ENCODE measurements around the gene APOA5. TPM values are rescaled to one million over a fixed set of nuclear protein-coding genes. Genes with fewer than 3 reads are reported as not detected.
A peak's percentile ranks its signal among the peaks of the same experiment; 100 is the strongest.

APOA5 gene
- total and polyA plus RNA-seq, 2 of the 13 experiments (the other 11 are each of a cell fraction or from before 2014, with no cell fraction given), result 44.0 to 49.1 TPM

GRCh38 chr11:116823031-116823843 lies 31.6 kb upstream of the APOA5 start, which contains the start of gene APOA4 (continued):
- TF ChIP-seq ZZZ3 (CRISPR knock-in tag; IDR thresholded peaks at IDR 0.05; ENCODE audit: borderline replicate concordance), result 0 out of 2 replicates have a peak, but pooled peaks have one; percentile 7
- no peak for TF ChIP-seq HNRNPLL (IDR thresholded peaks at IDR 0.05; ENCODE audit: low read depth, low read length, poor library complexity, severe bottlenecking)
- TF ChIP-seq BCLAF1 (IDR thresholded peaks at IDR 0.05), result no peak
- TF ChIP-seq CREB1 (IDR thresholded peaks at IDR 0.05), result no peak
- peak; percentile 18; the same call in 1 of the 2 replicates for TF ChIP-seq CREB1 (CRISPR knock-in tag; IDR thresholded peaks at IDR 0.05)
- no peak for TF ChIP-seq ZNF17 (CRISPR knock-in tag; IDR thresholded peaks at IDR 0.05)
- TF ChIP-seq SOX13 (IDR thresholded peaks at IDR 0.05), result no peak
- TF ChIP-seq SOX13 (CRISPR knock-in tag; conservative IDR thresholded peaks at IDR 0.05 in 1 of 2, IDR thresholded peaks at IDR 0.05 in 1 of 2), result no peak
- no peak for TF ChIP-seq TFE3 (CRISPR knock-in tag; IDR thresholded peaks at IDR 0.05)
- TF ChIP-seq JUND (CRISPR knock-in tag; IDR thresholded peaks at IDR 0.05), result no peak
- 0 out of 2 replicates have a peak, but pooled peaks have one; percentile 9 for TF ChIP-seq ZNF567 (CRISPR knock-in tag; IDR thresholded peaks at IDR 0.05; ENCODE audit: borderline replicate concordance)
- TF ChIP-seq HBP1 (CRISPR knock-in tag; IDR thresholded peaks at IDR 0.05; ENCODE audit: low read depth), result no peak
- no peak for TF ChIP-seq RELA (CRISPR knock-in tag; IDR thresholded peaks at IDR 0.05)
- no peak for TF ChIP-seq ELF1 (CRISPR knock-in tag; IDR thresholded peaks at IDR 0.05)
- no peak for TF ChIP-seq ZNF75D (CRISPR knock-in tag; IDR thresholded peaks at IDR 0.05; ENCODE audit: borderline replicate concordance)
- no peak for TF ChIP-seq POGZ (CRISPR knock-in tag; IDR thresholded peaks at IDR 0.05)
- no peak for TF ChIP-seq ISX (CRISPR knock-in tag; conservative IDR thresholded peaks at IDR 0.05)
- no peak for TF ChIP-seq MTA1 (CRISPR knock-in tag; IDR thresholded peaks at IDR 0.05; ENCODE audit: borderline replicate concordance)
- TF ChIP-seq HES4 (CRISPR knock-in tag; IDR thresholded peaks at IDR 0.05; ENCODE audit: borderline replicate concordance), result peak; percentile 55; the same call in 1 of the 2 replicates
- no peak for TF ChIP-seq SIX4 (CRISPR knock-in tag; IDR thresholded peaks at IDR 0.05)
- TF ChIP-seq ZNF205 (CRISPR knock-in tag; IDR thresholded peaks at IDR 0.05), result peak; percentile 51; the same call in 1 of the 2 replicates
- TF ChIP-seq RBAK (CRISPR knock-in tag; IDR thresholded peaks at IDR 0.05), result no peak
- TF ChIP-seq GLI4 (CRISPR knock-in tag; IDR thresholded peaks at IDR 0.05; ENCODE audit: borderline replicate concordance), result 0 out of 2 replicates have a peak, but pooled peaks have one; percentile 45
- TF ChIP-seq ZNF740 (CRISPR knock-in tag; IDR thresholded peaks at IDR 0.05), result no peak
- TF ChIP-seq SNRNP70 (IDR thresholded peaks at IDR 0.05; ENCODE audit: low read depth, low read length), result no peak

All from HepG2 (cell line).